ENCODE data around the gene FBXO42. TPM values are rescaled to one million over a fixed set of nuclear protein-coding genes. Genes with fewer than 3 reads are reported as not detected.
A peak's percentile ranks its signal among the peaks of the same experiment; 100 is the strongest.

Gene FBXO42
- total RNA-seq, 1 experiment from 2014 or later: 13.0 TPM

GRCh38 chr1:16239972-16240491 is 112.2 kb downstream of the FBXO42 start:
- CTCF ChIA-PET: no interaction called here

GRCh38 chr1:16237343-16237830 is 114.9 kb downstream of the FBXO42 start:
- TSS peak; percentile 92 for BruUV-seq (replicated peaks)
- TF ChIP-seq EZH2 (IDR thresholded peaks at IDR 0.05; ENCODE audit: low read depth): no peak
- TF ChIP-seq, protein P1, sequence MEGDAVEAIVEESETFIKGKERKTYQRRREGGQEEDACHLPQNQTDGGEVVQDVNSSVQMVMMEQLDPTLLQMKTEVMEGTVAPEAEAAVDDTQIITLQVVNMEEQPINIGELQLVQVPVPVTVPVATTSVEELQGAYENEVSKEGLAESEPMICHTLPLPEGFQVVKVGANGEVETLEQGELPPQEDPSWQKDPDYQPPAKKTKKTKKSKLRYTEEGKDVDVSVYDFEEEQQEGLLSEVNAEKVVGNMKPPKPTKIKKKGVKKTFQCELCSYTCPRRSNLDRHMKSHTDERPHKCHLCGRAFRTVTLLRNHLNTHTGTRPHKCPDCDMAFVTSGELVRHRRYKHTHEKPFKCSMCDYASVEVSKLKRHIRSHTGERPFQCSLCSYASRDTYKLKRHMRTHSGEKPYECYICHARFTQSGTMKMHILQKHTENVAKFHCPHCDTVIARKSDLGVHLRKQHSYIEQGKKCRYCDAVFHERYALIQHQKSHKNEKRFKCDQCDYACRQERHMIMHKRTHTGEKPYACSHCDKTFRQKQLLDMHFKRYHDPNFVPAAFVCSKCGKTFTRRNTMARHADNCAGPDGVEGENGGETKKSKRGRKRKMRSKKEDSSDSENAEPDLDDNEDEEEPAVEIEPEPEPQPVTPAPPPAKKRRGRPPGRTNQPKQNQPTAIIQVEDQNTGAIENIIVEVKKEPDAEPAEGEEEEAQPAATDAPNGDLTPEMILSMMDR (conservative IDR thresholded peaks at IDR 0.05): no peak
- intact Hi-C loops (cut with micrococcal nuclease; ENCODE audit: unreplicated experiment): loop anchor here (2.0 kb wide), 4 partner anchors 21 to 159 kb away; no protein-coding TSS in a partner anchor
- Histone ChIP-seq H3K79me2 (ENCODE audit: low read depth) (no peaks in the 10 kb centered on the region), H3F3A (ENCODE audit: insufficient read depth, low read depth) (peaks cover 3% of the 10 kb centered on the region; the same call in 1 of the 2 replicates), H3K9me2 (ENCODE audit: insufficient read depth) (no peaks in the 10 kb centered on the region), H3K9me3 (ENCODE audit: insufficient read depth, low read depth) (no peaks in the 10 kb centered on the region), H3K4me2 (peak overlapping the region; percentile 97), H3K4me3 (peak overlapping the region; percentile 81; the same call in 1 of the 2 replicates), H3K27me3 (ENCODE audit: insufficient read depth, low read depth) (no peaks in the 10 kb centered on the region), H3K27ac (peak overlapping the region; percentile 60), H2AFZ (peak overlapping the region; percentile 78), H3K36me3 (ENCODE audit: low read depth) (no peaks in the 10 kb centered on the region), H4K20me1 (ENCODE audit: insufficient read depth) (no peaks in the 10 kb centered on the region), H3K4me1 (replicated peaks; ENCODE audit: insufficient read depth) (peaks cover 13% of the 10 kb centered on the region)
- POLR2A ChIA-PET (ENCODE audit: unreplicated experiment): interaction anchor here (0.6 to 0.7 kb wide), 2 partner anchors 20 to 48 kb away, joined by 3 read pairs; no protein-coding TSS in a partner anchor
- no peak for DNase-seq
- CTCF ChIA-PET: interaction anchor here (0.5 kb wide), 1 partner anchor 9 kb away, joined by 3 read pairs; no protein-coding TSS in a partner anchor

More at GRCh38 chr1:16239972-16240491, 112.2 kb downstream of the FBXO42 start:
- TF ChIP-seq EZH2 (IDR thresholded peaks at IDR 0.05; ENCODE audit: low read depth): no peak
- TF ChIP-seq, protein P1 (conservative IDR thresholded peaks at IDR 0.05): no peak
- Histone ChIP-seq H3K4me3 (no peak overlapping the region), H3K9me3 (ENCODE audit: insufficient read depth, low read depth) (no peaks in the 10 kb centered on the region), H3K4me1 (replicated peaks; ENCODE audit: insufficient read depth) (peaks cover 13% of the 10 kb centered on the region), H3K27me3 (ENCODE audit: insufficient read depth, low read depth) (no peaks in the 10 kb centered on the region), H3F3A (ENCODE audit: insufficient read depth, low read depth) (peaks cover 3% of the 10 kb centered on the region; the same call in 1 of the 2 replicates), H4K20me1 (ENCODE audit: insufficient read depth) (no peaks in the 10 kb centered on the region), H3K36me3 (ENCODE audit: low read depth) (no peaks in the 10 kb centered on the region), H2AFZ (no peak overlapping the region), H3K9me2 (ENCODE audit: insufficient read depth) (no peaks in the 10 kb centered on the region), H3K27ac (no peak overlapping the region), H3K79me2 (ENCODE audit: low read depth) (no peaks in the 10 kb centered on the region), H3K4me2 (no peak overlapping the region)
- intact Hi-C loops (cut with micrococcal nuclease; ENCODE audit: unreplicated experiment): loop anchor here (5.0 kb wide), 1 partner anchor 233 kb away; no protein-coding TSS in a partner anchor
- no peak for DNase-seq
- BruUV-seq (replicated peaks): no TSS peak
- POLR2A ChIA-PET (ENCODE audit: unreplicated experiment): interaction anchor here (0.6 kb wide), 1 partner anchor 163 kb away, joined by 3 read pairs; no protein-coding TSS in a partner anchor

- intact Hi-C loops (cut with micrococcal nuclease; ENCODE audit: unreplicated experiment): loop anchor here (2.0 kb wide), 4 partner anchors 20 to 158 kb away; no protein-coding TSS in a partner anchor
- peak; percentile 65 to 93 for DNase-seq
Observed at GRCh38 chr1:16236511-16237342, 115.6 kb downstream of the FBXO42 start, which contains the start of gene CPLANE2. Gene CPLANE2, minus strand, starts transcription at chr1:16237183. Its CDS starts 441 bp downstream, at chr1:16236742.

More at GRCh38 chr1:16236511-16237342, 115.6 kb downstream of the FBXO42 start, which contains the start of gene CPLANE2:
- Histone ChIP-seq H3F3A (ENCODE audit: insufficient read depth, low read depth) (peaks cover 3% of the 10 kb centered on the region; the same call in 1 of the 2 replicates), H3K4me3 (peak within 1 kb of the TSS; percentile 81), H3K9me2 (ENCODE audit: insufficient read depth) (no peaks in the 10 kb centered on the region), H3K27ac (peak within 1 kb of the TSS; percentile 60), H3K27me3 (ENCODE audit: insufficient read depth, low read depth) (no peaks in the 10 kb centered on the region), H3K9me3 (ENCODE audit: insufficient read depth, low read depth) (no peaks in the 10 kb centered on the region), H3K4me2 (peak within 1 kb of the TSS; percentile 97), H3K79me2 (ENCODE audit: low read depth) (no peaks in the 10 kb centered on the region), H4K20me1 (ENCODE audit: insufficient read depth) (no peaks in the 10 kb centered on the region), H3K36me3 (ENCODE audit: low read depth) (no peaks in the 10 kb centered on the region), H2AFZ (peak within 1 kb of the TSS; percentile 83), H3K4me1 (replicated peaks; ENCODE audit: insufficient read depth) (peaks cover 13% of the 10 kb centered on the region)
- ChIA-PET CTCF (interaction anchor here (0.5 kb wide), 1 partner anchor 9 kb away, joined by 3 read pairs; no protein-coding TSS in a partner anchor), POLR2A (ENCODE audit: unreplicated experiment) (interaction anchor here (0.7 kb wide), 1 partner anchor 48 kb away, joined by 3 read pairs; no protein-coding TSS in a partner anchor)
- TF ChIP-seq EZH2 (IDR thresholded peaks at IDR 0.05; ENCODE audit: low read depth): no peak
- TF ChIP-seq, protein P1 (conservative IDR thresholded peaks at IDR 0.05): 0 out of 2 replicates have a peak, but pooled peaks have one; percentile 29
- TSS peak; percentile 64 for BruUV-seq (replicated peaks)

Measured in PC-9 (cell line).